HG03280 (cell line): ENCODE results near the gene VIL1.

Source experiments
- ATAC-seq: cut with Tn5 transposase; IDR thresholded peaks from one replicate; pipeline ENCODE4 v1.9.1; 2021; ENCODE audit warnings: mild to moderate bottlenecking, moderate library complexity; ENCODE audit not compliant: unreplicated experiment

VIL1 gene

GRCh38 chr2:218405086-218405745 is 13.7 kb upstream of the VIL1 start:
- ATAC-seq, result no peak

GRCh38 chr2:218405746-218406208 is 13.1 kb upstream of the VIL1 start:
- peak; percentile 1 for ATAC-seq

GRCh38 chr2:218406209-218406948 is 12.5 kb upstream of the VIL1 start:
- ATAC-seq, result peak; percentile 87

- peak; percentile 1 for ATAC-seq
Measured at GRCh38 chr2:218406949-218407618, 11.8 kb upstream of the VIL1 start.

- ATAC-seq, result no peak
Measured at GRCh38 chr2:218407717-218408116, 11.2 kb upstream of the VIL1 start.

- ATAC-seq, result no peak
Measured at GRCh38 chr2:218418321-218418716, 604 bp upstream of the VIL1 start.

GRCh38 chr2:218419630-218420216 is 800 bp downstream of the VIL1 start:
- no peak for ATAC-seq

GRCh38 chr2:218421027-218421426 is 2.1 kb downstream of the VIL1 start:
- no peak for ATAC-seq

GRCh38 chr2:218422403-218423086 is 3.6 kb downstream of the VIL1 start:
- ATAC-seq, result no peak

- ATAC-seq, result no peak
Measured at GRCh38 chr2:218423584-218423983, 4.7 kb downstream of the VIL1 start.

GRCh38 chr2:218425531-218425930 is 6.6 kb downstream of the VIL1 start:
- ATAC-seq, result no peak

GRCh38 chr2:218427741-218428140 is 8.8 kb downstream of the VIL1 start:
- ATAC-seq, result no peak

GRCh38 chr2:218428846-218429558 is 10.1 kb downstream of the VIL1 start:
- ATAC-seq, result no peak

GRCh38 chr2:218429911-218430692 is 11.2 kb downstream of the VIL1 start:
- no peak for ATAC-seq

GRCh38 chr2:218430721-218431120 is 11.8 kb downstream of the VIL1 start:
- ATAC-seq, result no peak

GRCh38 chr2:218431878-218432277 is 13.0 kb downstream of the VIL1 start:
- ATAC-seq, result no peak

GRCh38 chr2:218432676-218433365 is 13.9 kb downstream of the VIL1 start:
- no peak for ATAC-seq

- ATAC-seq, result no peak
Measured at GRCh38 chr2:218434456-218434855, 15.5 kb downstream of the VIL1 start.
